GM19397 (cell line): ENCODE data around the gene WDR53.
"Not testable (repeated sequence)": the region's sequence is repeated elsewhere in the genome, so short reads cannot be mapped to it uniquely, and the experiment has no call there.

Experiments used
- ATAC-seq: cut with Tn5 transposase; IDR thresholded peaks from one replicate; pipeline ENCODE4 v1.9.1; 2021; ENCODE audit warnings: mild to moderate bottlenecking, moderate library complexity; ENCODE audit not compliant: unreplicated experiment

Gene WDR53

GRCh38 chr3:196518966-196519717, 49.2 kb downstream of the WDR53 start:
- no peak for ATAC-seq

GRCh38 chr3:196517919-196518318, 50.4 kb downstream of the WDR53 start:
- ATAC-seq: no peak

DNA sequence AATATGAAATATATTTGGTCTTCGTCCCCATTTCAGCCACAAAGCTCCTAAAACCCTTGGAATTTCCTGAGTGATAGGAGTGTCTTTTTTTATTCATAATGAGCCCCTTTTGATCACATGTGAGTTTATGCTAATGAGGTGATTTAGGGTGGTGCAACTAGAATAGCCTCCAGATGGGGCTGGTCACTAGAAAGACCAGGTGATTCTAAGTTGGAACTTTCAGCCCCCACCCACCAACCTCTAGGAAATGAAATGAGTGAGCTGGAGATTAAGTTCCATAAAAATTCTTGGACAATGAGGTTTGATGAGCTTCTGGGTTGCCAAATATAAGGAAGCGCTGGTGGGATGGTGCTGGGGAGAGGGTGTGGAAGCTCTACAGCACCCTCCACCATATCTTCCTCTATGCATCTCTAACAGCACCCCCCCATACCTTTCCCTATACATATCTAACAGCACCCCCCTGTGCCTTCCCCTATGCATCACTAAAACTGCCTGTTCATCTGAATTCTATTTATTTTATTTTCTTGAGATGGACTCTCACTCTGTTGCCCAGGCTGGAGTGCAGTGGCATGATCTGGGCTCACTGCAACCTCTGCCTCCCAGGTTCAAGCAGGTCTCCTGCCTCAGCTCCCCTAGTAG, 51.1 kb downstream of the WDR53 start:
- ATAC-seq: no peak

- ATAC-seq: no peak
These were observed 53.3 kb downstream of the WDR53 start, which contains the start of gene SMCO1 for GRCh38 chr3:196514913-196515621. Gene SMCO1 (minus strand): TSS chr3:196515346. CDS start chr3:196515209, 137 bp downstream.

DNA sequence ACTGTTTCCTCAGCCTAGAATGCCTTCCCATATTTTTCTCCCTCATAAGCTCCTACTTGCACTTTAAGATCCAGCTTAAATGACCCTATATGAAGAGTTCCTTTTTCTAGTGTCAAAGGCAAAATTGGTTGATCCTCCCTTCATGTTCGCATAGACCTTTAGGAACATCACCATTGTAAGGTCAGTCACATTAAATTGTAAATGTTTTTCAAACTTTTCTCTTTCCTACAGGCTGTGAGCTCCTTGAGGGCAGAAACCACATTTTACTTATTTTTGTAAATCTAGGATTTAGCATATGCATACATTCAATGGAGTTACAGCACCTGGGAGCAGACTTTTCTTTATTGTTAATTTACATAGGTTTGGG, 54.0 kb downstream of the WDR53 start:
- ATAC-seq: no peak

DNA sequence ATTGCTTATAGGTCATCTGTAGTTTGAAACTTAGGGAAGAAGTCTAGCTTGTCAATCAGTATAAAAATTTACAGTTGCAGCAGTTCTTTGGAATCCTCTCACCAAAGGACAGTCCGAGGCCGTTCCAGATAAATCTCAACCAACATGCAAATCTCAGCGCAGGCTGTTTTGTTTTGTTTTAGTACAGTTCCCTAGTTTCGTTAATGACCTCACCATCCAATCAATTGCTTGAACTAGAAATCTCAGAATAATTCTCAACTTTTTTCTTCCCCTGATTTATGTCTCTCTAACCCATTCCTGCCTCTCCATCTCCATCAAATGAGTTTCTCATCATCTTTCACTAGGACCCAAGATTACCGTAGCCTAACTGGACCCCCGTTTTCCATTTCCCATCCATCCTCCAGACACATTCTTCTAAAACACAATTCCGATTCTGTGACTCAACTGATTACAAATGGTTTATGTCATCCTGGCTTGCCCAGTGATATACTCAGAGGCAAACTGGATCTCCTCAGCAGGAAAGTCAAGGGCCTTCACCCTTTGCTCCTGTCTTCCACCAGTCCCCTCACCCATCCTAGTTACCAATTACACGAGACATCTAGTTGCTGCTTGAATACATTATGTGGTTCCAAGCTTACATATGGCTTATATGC, 54.5 kb downstream of the WDR53 start:
- no peak for ATAC-seq

DNA sequence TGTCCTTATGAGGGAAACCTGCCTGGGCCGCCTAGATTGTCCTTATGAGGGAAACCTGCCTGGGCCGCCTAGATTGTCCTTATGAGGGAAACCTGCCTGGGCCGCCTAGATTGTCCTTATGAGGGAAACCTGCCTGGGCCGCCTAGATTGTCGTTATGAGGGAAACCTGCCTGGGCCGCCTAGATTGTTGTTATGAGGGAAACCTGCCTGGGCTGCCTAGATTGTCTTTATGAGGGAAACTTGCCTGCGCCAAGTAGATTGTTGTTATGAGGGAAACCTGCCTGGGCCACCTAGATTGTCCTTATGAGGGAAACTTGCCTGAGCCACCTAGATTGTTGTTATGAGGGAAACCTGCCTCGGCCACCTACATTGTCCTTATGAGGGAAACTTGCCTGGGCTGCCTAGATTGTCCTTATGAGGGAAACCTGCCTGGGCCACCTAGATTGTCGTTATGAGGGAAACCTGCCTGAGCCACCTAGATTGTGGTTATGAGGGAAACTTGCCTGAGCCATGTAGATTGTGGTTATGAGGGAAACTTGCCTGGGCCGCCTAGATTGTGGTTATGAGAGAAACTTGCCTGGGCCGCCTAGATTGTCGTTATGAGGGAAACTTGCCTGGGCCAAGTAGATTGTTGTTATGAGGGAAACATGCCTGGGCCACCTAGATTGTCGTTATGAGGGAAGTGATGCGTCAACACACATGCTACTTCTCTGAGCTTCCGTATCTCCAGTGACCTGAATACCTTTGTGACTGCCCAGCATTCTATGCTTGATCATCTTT, 56.5 kb downstream of the WDR53 start:
- not testable (repeated sequence) for ATAC-seq

DNA sequence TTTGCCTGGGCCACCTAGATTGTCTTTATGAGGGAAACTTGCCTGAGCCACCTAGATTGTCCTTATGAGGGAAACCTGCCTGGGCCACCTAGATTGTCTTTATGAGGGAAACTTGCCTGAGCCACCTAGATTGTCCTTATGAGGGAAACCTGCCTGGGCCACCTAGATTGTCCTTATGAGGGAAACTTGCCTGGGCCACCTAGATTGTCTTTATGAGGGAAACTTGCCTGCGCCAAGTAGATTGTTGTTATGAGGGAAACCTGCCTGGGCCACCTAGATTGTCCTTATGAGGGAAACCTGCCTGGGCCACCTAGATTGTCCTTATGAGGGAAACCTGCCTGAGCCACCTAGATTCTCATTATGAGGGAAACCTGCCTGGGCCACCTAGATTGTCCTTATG, 57.2 kb downstream of the WDR53 start:
- not testable (repeated sequence) for ATAC-seq

DNA sequence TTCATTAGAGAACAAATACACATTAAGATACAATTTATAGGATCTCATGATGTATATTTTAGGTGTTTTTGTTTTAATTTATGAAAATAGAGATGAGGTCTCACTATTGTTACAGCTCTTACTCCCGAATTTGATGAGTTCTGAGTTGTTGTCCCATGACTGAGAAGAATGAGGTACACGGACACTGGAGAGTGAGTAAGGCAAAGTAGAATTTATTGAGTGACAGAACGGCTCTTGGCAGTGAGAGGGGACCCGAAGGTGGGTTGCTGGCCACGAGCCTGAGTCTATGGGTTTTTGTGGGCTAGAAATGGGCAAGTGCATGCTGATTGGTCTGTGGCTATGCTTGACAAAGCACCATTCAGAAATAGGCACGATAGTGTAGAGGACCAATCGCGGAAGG, 61.7 kb downstream of the WDR53 start:
- no peak for ATAC-seq

- no peak for ATAC-seq
These were observed 63.8 kb downstream of the WDR53 start for GRCh38 chr3:196504556-196504955.
